GM18870 (cell line): ENCODE results near the gene SLAIN1.

Experiments
- ATAC-seq: cut with Tn5 transposase; IDR thresholded peaks from one replicate; pipeline ENCODE4 v1.9.1; 2021; ENCODE audit warnings: moderate library complexity; ENCODE audit not compliant: unreplicated experiment

Gene SLAIN1

DNA sequence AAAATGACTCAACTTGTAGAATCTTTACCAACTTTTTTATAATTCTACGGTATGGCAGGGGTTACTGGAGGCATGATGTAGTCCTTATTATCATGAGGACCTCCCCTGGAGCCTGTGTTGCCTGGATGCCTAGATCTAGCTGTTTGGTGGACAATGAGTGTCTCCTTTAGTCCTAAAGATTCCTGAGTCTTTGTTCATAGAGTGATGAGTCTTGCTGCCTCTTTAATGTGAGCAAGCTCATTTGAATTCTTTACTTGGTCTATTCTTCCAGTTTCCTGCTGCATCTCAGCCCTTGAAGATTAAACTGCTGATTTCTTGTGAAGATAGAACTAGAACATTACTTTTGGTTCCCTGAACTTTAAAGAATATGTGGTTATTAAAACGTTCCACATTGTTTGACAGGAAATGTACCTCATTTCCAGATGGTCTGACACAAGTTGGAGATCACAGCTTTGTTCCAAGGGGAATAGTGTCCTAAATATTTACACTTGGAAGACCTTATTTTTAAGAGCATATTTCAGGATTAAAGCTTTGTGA lies 51.9 kb downstream of the SLAIN1 start:
- ATAC-seq = no peak

DNA sequence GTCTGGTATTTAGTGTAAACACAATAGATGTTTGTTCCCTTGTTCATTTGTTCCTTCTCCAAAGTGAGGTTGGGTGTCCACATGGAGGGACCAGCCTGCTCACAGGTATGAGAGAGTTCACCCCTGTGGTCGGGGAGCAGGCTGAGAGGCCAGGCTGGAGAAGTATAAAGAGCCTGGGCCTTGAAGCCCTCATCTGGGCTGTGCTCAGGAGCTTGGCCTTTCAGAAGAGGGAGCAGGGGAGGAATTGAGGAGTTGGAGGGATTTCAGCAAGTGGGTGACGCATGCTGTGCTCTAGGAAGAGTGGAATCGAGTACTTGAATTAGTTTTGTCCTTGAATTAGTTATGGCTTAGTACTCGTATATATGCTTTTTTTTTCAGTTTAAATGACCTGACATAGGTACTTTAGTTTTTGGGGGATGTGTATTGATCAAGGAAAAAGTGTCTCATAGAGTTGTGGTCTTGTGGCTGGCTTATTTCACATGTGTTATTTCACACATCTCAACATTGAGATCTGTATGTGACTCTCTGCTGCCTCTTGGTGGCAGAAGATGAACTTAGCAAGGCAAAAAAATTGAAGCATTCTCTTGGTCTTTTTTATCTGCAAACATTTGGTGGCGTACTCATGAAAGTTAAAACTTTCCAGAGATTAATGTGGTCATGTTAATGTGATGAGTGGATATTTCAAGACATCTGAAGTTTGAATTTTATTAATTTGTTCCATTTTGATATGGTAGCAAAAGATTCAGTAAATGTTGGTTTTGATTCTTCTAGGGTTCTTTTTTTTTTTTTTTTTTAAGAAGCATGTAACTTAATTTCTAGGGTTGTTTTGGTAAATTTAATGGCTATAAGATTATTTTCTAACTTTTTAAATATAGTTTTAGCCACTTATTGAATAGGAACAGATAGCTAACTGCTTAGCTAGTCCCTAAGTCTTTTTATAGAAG lies 54.3 kb downstream of the SLAIN1 start:
- peak; percentile 77 for ATAC-seq

DNA sequence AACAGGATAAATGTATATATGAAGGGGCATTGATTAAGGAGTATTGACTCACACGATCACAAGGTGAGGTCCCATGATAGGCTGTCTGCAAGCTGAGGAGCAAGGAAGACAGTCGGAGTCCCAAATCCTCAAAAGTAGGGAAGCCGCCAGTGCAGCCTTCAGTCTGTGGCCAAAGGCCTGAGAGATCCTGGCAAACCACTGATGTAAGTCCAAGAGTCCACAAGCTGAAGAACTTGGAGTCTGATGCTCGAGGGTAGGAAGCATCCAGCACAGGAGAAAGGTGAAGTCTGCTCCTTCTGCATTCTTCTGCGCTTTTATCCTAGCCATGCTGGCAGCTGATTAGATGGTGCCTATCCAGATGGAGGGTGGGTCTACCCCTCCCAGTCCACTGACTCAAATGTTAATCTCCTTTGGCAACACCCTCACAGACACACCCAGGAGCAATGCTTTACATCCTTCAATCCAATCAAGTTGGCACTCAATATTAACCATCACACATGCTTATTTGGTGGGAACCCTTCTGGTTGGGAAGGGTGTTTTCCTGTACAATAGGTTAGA lies 55.1 kb downstream of the SLAIN1 start:
- ATAC-seq = no peak

DNA sequence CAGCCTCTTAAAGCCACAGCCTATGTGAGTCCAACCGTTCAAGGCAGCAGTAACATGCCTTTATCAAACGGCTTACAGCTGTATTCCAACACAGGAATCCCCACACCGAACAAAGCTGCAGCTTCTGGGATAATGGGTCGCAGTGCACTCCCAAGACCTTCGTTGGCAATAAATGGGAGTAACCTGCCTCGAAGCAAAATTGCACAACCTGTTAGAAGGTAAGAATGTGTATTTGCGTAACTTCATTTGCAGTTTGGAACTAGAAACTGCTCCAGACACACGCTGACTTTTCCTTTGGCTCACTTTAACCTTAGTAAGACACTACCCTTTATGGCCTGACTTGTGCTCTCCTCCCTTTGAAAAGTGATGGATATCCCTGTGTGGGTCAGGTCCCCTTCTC lies 63.4 kb downstream of the SLAIN1 start:
- ATAC-seq = no peak

DNA sequence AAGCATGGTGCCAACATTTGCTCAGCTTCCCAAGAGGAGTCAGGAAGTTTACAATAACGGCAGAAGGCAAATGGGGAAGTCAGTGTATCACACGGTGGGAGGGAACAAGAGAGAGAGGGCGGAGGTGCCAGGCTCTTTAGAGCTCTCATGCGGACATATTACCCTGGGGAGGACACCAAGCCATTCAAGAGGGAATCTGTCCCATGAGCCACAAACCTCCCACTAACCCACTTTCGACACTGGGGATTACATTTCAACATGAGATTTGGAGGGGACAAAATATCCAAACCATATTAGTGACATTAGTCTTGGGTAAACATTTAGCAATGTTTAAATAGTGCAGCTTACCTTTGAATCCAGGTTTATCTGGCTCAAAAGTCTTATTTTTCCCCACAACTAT lies 69.9 kb downstream of the SLAIN1 start:
- ATAC-seq = no peak

DNA sequence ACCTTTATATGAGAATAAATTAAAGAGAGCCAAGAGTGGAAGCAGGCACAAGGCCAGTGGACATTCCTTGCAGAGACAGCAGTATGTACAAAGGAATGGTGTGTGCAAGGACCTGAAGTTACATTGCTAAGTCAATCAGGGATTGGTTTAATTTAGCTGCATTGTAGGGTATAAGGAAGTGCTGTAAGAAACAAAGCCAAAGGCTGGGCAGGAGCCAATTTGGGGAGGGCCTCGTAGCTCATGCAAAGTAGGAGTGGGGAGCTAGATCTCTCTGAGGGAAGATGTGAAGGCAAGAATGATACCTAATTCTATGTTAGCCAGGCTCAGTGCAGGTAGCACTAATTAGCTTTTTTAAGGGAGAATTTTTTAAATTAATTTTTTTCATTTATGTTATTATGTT lies 76.7 kb downstream of the SLAIN1 start:
- ATAC-seq = no peak

DNA sequence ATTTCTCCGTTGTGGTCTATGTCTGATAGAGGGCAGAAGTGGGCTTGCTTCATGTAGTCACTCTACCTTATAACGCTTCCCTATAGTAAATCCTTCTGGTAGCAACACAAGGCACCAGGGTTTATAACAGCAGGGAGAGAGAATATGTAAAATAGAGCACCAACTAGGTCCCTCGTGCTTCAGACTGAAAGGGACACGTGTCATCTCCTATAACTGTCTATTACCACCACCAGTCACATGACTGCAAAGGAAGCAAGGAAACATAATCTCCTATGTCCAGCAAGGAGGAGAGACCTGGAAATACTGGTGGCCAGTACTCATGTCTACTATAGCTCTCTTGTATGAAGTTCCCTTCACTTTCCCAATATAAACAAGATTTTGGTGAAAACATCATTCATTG lies 79.2 kb downstream of the SLAIN1 start:
- ATAC-seq = no peak

DNA sequence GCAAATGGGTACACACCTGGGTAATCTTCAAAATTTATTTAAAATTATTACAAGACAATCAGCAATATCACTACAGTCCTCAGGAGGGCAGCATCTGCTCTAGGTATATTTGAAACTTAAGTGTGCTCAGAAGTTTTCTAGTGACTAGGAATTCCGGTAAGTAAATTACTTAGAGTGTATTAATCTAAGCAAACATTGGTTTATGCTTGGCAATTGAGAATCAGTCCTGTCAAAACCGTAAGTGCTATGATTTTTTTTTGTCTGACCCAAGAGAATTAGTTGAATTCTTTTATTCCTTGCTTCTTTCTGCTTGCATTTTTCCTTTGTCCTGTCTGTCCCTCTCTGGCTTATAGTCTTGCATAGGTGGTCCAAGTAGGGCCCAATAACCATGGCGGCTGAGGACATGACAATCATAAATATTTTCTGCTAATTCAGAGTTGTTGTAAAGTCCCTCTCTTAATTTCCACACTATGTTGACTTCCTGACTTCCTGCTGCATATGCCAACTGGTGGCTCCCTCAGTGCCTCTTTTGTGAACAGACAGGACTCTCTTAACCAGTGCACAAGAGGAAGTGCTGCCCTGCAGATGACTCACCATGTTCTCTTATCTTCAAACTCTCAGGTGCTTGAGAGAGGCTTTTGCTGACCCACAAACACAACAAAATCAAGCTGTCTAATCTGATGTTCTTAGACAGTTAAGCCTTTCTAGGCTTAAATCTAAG lies 82.2 kb downstream of the SLAIN1 start:
- peak; percentile 84 for ATAC-seq

DNA sequence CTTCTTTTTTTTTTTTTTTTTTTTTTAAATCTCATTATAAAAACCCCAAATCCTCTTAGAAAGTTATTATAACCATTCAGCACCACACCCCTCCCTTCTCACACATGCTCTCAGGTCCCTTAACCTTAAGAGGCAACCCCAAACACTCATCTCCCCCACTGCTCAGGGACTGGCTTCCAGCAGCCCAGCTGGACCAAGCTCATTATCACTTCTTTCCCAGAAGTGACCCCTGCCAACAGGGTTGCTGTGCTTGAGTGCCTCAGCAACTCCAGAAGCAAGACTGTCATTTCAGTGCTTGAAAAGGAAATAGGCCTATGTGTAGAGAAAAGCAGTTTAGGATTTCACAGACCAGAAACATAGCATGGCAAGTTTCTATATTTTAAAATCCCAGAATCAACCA lies 84.3 kb downstream of the SLAIN1 start:
- ATAC-seq = no peak

DNA sequence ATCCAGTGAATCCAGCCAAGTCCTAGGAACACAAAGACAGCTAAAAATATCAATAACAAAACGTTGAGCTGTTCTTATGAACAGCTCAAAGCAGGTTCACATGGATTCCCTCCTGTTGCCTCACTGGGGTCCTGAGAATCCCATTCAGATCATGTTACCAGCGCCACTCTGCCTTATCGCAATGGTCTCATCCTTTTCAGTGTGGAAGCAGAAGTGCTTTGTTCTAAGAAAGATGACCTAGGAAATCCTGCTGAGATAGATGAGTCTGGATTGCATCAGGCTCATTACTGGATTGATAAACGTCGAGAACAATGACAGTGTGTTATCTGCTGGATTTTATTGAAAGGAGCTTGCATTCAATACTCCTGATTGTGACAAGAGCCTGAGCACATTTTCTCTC lies 87.0 kb downstream of the SLAIN1 start:
- ATAC-seq = no peak

DNA sequence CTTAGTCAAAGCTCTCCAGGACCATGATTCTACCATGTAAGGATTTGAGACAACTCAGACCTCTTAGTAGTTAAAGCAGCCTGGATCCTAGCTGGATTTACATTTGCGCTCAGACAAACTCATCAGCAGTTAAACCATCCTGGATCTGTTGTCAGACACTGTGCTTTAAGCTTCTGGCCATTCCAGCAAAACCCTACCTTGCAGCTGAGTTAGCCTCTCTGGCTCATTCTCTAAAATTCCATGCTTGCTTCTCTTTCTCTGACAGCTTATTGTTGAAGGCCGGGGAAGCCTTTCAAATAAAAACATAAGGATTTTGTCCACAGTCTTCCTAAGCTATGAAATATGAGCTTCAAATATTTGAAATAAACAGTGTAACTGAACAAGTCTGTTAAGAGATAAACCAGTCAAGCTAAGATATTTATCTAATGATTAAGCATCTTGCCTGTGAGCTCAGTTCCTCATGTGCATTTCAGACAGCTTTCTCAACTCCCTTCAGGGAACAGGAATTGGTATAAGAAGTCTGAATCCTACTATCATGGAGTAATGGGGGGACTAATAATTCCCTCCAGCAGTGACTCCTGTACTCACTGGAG lies 89.3 kb downstream of the SLAIN1 start:
- ATAC-seq = no peak

DNA sequence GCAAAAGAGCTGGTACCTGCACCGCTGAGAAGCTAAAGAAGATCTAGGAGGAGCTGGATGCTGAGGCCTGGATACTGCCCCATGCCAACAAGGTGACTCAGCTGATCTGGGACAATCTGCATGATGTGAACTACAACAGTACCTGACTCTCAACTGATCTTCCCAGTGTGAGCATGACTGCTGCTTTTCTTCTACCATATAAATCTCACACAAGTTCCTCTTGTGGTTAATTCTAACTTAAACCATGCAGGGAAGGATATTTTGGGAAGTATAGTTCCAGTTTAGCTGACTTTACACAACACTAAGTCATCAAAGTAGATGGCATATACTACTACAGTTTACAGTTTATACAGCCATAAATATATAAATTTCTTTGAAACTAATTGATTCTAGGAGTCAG lies 91.9 kb downstream of the SLAIN1 start:
- no peak for ATAC-seq

DNA sequence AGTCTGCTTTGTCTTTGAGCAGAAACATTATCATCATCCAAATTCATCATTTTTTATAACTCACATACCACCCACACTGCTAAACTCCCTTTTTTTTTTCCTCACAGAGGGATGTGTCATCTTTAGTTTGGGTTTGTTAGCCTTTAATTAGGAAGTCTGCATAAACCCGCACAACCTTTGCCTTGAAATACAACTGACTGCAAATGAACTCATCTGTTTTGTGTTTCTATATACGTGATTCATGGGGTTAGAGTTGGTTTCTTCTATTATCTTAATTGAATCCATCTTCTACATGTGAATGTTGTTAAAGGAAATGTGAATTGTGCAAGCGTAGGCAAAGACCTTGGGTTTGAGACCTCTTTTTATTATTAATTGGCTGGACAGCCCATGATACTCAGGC lies 102.7 kb downstream of the SLAIN1 start:
- no peak for ATAC-seq

DNA sequence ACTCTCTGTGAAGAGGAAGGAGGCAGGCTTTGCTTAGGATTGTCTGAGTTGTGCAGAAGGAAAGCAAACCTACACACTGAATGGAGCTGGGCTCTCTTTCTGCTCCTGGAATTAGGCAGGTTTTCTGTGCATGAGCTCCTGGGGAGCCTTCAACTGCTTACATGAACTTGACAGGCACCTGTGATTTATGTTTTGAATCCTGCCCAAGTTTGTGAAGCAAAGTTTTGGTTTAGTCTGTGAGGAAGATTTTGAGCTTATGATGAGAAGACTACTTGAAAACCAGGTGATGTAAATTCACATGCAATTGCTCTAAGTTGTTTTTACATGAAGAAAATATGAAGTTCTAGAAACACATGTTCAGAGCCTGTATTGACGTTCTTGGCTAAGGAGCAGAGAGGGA lies 109.0 kb downstream of the SLAIN1 start:
- no peak for ATAC-seq

DNA sequence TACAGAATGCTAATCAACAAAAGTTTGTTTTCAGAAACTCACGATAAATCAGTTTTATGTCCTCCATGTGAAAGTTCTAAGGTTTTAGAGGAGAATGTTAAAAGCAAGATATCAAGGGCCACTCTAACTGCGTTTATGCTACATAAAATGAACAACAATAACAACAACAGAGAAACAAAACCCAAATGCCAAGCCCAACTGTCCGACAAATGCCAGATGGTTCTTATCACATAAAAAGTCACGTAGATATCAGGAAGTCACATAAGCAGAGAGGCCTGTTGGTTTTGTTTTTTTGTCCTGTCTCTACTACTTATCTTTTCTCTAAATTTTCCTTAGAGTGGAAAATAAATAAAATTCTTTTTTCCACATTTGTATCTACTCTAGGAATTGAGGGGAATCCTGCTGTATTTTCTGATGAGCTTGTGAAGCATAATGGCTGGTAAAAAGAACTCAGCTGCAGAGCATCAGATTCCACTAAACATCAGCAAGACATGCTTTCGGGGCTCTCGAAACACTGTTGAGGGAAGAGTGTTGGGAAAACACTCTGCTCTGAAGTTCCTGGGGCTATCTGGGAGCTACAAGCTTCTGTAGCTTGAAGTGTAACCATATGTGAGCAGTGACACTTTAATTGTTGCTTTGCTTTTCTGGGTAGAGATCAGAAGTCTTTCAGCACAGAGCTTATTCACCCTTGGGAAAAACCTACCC lies 110.1 kb downstream of the SLAIN1 start:
- no peak for ATAC-seq

DNA sequence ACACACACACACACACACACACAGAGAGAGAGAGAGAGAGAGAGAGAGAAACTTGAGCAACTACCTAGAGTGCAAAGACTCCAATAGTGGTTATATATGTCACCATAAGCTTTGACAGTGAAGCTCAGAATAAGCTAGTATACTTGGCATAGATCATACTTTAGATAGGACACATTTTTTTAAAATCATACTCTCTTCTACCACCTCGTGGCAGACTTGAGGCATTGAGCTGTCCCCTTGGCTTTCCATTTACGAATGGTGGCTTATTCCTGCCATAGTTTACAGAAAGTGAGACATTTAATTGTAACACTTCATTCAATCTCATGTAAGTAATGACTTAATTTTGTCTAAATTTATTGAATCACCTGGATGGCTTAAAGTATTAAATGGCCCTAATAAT lies 112.9 kb downstream of the SLAIN1 start:
- no peak for ATAC-seq

DNA sequence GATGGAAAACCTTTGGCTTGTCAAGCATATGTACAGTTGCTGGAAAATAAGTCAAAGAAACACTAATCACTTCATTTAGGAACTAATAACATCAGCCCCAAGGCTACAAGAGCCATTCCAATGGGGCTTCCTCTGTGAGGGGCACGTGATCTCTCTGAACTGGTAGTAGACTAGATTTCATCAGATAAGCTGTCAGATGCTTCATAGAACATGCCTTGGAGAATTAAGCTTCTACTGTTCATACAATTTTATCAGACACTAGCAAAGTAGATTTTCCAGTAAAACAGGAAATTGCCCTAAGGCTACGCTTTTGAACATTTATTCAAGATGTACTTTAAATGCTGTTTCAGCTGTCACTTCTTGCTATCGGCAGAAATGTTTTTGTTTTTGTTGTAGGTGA lies 113.4 kb downstream of the SLAIN1 start:
- no peak for ATAC-seq

DNA sequence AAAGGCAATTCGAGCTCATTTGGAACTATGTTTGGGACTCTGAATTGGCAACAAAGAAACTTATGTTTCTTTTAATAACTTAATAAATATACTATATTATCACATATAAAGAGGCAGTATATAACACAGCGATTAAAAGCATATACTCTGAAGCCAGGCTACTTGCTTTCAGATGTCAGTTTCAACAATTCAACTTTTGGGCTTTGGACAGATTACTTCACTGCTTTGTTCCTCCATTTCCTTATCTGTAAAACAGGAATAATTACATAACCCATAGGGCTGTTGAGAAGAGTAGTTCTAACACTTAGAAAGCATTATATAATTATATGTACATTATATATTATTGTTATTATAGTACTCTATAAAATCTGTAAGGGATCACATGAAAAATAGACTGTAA lies 113.9 kb downstream of the SLAIN1 start:
- no peak for ATAC-seq

DNA sequence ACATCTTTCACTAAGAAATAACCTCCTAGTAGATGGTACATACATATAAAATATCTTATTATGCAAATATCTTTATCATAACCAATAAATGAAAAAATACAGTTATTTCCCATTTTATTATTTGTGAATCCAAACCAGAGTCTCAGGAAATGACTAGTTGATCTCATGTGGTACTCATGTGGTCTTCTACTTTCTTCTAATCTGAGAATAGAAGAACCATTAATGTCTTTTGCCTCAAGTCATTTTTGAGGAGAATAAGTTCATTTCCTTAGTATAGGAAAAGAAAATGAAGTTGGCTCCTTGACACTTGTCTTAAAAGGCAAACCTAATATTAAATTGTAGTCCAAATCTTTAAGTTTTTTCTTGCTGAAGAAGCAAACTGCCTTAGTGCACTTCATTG lies 114.5 kb downstream of the SLAIN1 start:
- ATAC-seq = no peak
